ENCODE results near the gene CSKMT. TPM values are rescaled to one million over a fixed set of nuclear protein-coding genes. Genes with fewer than 3 reads are reported as not detected.

The CSKMT gene
- total and polyA plus RNA-seq, 10 of the 15 experiments (the other 5 are each of a cell fraction or from before 2014, with no cell fraction given): 7.0 to 213 (median 21.6) TPM

- BruUV-seq (replicated peaks): no TSS peak
Measured at GRCh38 chr11:62654297-62654696, 10.8 kb upstream of the CSKMT start.

More at GRCh38 chr11:62654297-62654696, 10.8 kb upstream of the CSKMT start:
- Histone ChIP-seq H3K4me1 (ENCODE audit: control insufficient read depth, insufficient read depth, low read length) (peaks cover 6% of the 10 kb centered on the region), H3K36me3 (ENCODE audit: control insufficient read depth in 2 of 2, insufficient read depth in 2 of 2, low read length in 1 of 2) (peaks cover under 1 to 4% of the 10 kb centered on the region in 2 experiments; a peak in 1 of 4 replicates), H3K27me3 (replicated peaks in 1 of 2; ENCODE audit: control insufficient read depth in 2 of 2, insufficient read depth in 2 of 2, low read length in 1 of 2) (no peaks in the 10 kb centered on the region), H3K9ac (ENCODE audit: control insufficient read depth, insufficient read depth, low read length) (no peak overlapping the region), H3K9me3 (replicated peaks; ENCODE audit: control insufficient read depth, insufficient read depth, low read length) (no peaks in the 10 kb centered on the region), H2AFZ (ENCODE audit: control insufficient read depth, low read depth, low read length) (peak overlapping the region; percentile 82), H3K4me2 (ENCODE audit: control insufficient read depth, insufficient read depth) (peak overlapping the region; percentile 68), H3K79me2 (ENCODE audit: control insufficient read depth, insufficient read depth, low read length) (peaks cover 23% of the 10 kb centered on the region), H4K20me1 (ENCODE audit: control insufficient read depth, insufficient read depth) (no peaks in the 10 kb centered on the region; the same call in 1 of the 2 replicates), H3K4me3 (no peak overlapping the region), H3K27ac (ENCODE audit: control insufficient read depth, insufficient read depth) (no peak overlapping the region)
- ATAC-seq (no peak), DNase-seq (ENCODE audit: low read depth, low spot score) (no peak), FAIRE-seq (no peak)
- WGBS (ENCODE audit: insufficient coverage, insufficient replicate concordance, low lambda C conversion rate, missing lambda C conversion rate): 46% methylated on average over 11 of the region's 11 CpGs
- ChIA-PET CTCF (interaction anchor here (0.6 to 1.2 kb wide), 5 partner anchors 11 to 1175 kb away, joined by 3 to 4 read pairs (median 3); partner anchors contain the start of genes C11orf98 and CSKMT), SMC1A (ENCODE audit: uncharacterized antibody, unreplicated experiment) (interaction anchor here (1.3 to 5.0 kb wide), 6 partner anchors 9 to 62 kb away, joined by 3 to 41 read pairs (median 6); partner anchors contain the start of genes C11orf98, CSKMT, GANAB and LBHD1), RAD21 (ENCODE audit: unreplicated experiment) (interaction anchor here (1.7 kb wide), 1 partner anchor 11 kb away, joined by 10 read pairs; the partner anchor contains the start of genes C11orf98 and CSKMT), POLR2A (interaction anchor here (0.6 to 14.6 kb wide), 7 partner anchors 10 to 1585 kb away, joined by 3 to 295 read pairs (median 5); partner anchors contain the start of genes C11orf98, CSKMT, LBHD1 and UQCC3)
- in situ Hi-C loops (cut with MboI): no loop called here
- no peak for TF ChIP-seq ETV6 (conservative IDR thresholded peaks at IDR 0.05 in 1 of 2, IDR thresholded peaks at IDR 0.05 in 1 of 2; ENCODE audit: borderline replicate concordance in 1 of 2, low read depth in 1 of 2)
- no peak for TF ChIP-seq ZNF622 (IDR thresholded peaks at IDR 0.05)
- TF ChIP-seq ZNF217 (IDR thresholded peaks at IDR 0.05): no peak
- no peak for TF ChIP-seq LARP7 (IDR thresholded peaks at IDR 0.05)
- TF ChIP-seq IKZF1 (conservative IDR thresholded peaks at IDR 0.05): no peak
- TF ChIP-seq TCF3 (IDR thresholded peaks at IDR 0.05; ENCODE audit: borderline replicate concordance, insufficient read depth, low read depth, low read length): no peak
- no peak for TF ChIP-seq HDAC6 (IDR thresholded peaks at IDR 0.05; ENCODE audit: unreplicated experiment)
- TF ChIP-seq ZNF687 (IDR thresholded peaks at IDR 0.05): no peak
- no peak for TF ChIP-seq DPF2 (IDR thresholded peaks at IDR 0.05)
- TF ChIP-seq USF2 (IDR thresholded peaks at IDR 0.05; ENCODE audit: borderline replicate concordance, low read depth, low read length): no peak
- no peak for TF ChIP-seq SKIL (IDR thresholded peaks at IDR 0.05; ENCODE audit: low read depth, poor library complexity, severe bottlenecking)
- no peak for TF ChIP-seq PAX5 (IDR thresholded peaks at IDR 0.05; ENCODE audit: borderline replicate concordance, low read depth, low read length)
- TF ChIP-seq ZNF384 (IDR thresholded peaks at IDR 0.05; ENCODE audit: borderline replicate concordance, low read depth, low read length): no peak
- TF ChIP-seq PML (IDR thresholded peaks at IDR 0.05; ENCODE audit: low read length): no peak
- intact Hi-C loops (cut with micrococcal nuclease; ENCODE audit: unreplicated experiment): no loop called here
